EH (cell line): Measurements from ENCODE around the gene ANO7.
"Not testable (repeated sequence)": the region's sequence is repeated elsewhere in the genome, so short reads cannot be mapped to it uniquely, and the experiment has no call there.

Source experiments
- DNase-seq: peaks from one replicate; pipeline ENCODE4 v3.0.0-alpha.2; 2015; ENCODE audit warnings: low read depth

Gene ANO7

DNA sequence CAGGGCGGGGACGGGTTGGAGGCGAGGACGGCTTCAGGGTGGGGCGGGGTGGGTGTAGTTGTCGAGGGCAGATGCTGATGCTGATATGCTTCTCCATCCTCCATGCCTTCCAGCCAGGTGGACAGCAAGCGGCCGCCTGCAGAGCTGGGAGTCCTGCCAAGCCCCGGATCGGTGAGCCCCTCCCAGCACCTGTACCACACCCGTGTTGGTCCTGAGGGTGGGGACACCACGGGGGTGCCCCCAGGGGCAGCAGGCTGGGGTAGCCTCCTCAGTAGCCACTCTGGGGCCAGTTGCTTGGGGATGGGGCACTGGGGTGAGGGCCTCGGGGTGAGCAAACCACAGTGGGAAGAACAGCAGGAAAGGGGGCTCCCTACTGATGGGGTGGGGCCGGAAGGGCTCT lies 2.6 kb downstream of the ANO7 start:
- DNase-seq: no peak

DNA sequence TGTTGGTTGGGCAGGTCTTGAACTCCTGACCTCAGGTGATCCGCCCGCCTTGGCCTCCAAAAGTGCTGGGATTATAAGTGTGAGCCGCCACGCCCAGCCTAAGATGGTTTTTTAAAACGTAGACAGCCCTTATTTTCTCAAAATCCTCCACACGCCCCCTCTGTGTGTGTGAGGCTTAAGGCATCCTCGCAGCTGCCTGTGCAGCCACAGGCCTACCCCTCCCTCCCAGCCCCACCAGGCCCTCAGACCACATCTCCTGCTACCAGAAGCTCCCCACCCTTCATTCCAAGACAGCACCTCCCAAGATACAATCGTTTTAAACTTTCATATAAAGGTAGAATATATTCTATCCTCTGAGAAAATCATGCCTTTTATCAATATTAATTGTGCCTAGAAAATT lies 4.8 kb downstream of the ANO7 start:
- DNase-seq: no peak

DNA sequence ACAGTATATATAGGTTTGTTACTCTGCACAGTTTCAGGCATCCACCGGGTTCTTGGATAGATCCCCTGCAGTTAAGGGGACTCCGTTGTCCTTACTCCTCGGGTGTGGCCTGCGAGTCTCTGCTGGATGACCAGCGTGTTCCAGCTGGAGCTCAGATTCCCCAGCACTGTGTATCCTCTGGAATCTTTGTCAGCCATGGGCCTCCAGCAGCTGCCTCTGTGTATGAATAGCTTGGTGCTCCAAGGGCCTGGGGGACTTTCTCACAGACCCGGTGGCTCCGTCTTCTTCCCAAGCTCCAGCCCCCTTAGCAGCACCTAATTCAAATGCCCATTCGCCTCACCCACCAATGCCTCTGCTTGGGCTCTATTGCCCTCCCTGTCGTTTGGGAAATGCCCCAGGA lies 6.3 kb downstream of the ANO7 start:
- no peak for DNase-seq

DNA sequence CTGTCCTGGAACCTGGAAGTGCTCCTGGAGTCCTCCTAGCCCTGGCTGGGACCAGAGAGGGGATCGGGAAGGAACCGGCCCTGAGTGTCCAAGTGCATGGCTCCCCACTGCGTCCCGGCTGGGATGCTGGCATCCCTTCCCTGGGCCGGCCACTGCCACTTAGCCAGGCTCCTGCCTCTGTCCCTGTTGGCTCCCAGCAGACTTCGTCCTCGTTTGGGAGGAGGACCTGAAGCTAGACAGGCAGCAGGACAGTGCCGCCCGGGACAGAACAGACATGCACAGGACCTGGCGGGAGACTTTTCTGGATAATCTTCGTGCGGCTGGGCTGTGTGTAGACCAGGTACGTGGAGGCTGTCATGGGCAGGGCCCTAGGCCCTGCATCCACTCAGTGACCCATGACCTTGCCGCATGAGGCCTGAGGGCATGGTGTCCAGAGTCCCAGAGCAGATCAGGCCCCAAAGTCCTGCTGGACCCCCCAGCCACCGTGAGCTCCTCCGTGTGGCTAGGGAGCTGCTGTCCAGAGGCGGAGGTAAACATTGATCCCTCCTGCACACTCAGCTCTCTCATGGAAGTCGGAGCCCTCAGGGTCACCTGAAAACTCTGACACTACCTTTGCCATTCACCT lies 7.1 kb downstream of the ANO7 start:
- DNase-seq: no peak

DNA sequence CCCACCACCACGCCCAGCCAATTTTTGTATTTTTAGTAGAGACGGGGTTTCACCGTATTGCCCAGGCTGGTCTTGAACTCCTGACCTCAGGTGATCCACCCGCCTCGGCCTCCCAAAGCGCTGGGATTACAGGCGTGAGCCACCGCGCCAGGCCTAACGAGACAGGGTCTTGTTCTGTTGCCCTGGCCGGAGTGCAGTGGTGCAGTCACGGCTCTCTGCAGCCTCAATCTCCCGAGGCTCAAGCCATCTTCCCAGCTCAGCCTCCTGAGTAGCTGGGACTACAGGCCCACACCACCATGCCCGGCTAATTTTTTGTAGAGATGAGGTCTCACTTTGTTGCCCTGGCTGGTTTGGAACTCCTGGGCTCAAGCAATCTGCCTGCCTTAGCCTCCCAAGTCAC lies 8.8 kb downstream of the ANO7 start:
- not testable (repeated sequence) for DNase-seq

DNA sequence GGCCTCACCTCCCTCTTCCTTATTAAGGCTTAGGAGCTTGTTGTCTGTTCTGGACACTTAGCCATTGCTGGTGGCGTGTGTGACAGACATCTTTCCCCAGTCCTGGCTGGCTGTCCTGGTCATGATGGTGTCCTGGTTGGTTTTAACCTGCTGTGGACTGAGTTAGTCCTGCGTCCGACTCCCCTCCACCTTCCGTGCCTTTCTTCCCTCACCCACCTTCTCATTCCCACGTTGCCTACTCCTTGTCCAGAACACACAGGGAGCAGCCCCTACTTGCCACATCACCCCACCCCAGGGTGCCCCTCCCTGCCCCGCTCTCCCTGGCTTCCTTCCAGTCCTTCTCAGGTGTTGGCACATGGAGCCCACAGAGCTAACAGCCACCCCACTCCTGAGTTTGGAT lies 9.5 kb downstream of the ANO7 start:
- no peak for DNase-seq

DNA sequence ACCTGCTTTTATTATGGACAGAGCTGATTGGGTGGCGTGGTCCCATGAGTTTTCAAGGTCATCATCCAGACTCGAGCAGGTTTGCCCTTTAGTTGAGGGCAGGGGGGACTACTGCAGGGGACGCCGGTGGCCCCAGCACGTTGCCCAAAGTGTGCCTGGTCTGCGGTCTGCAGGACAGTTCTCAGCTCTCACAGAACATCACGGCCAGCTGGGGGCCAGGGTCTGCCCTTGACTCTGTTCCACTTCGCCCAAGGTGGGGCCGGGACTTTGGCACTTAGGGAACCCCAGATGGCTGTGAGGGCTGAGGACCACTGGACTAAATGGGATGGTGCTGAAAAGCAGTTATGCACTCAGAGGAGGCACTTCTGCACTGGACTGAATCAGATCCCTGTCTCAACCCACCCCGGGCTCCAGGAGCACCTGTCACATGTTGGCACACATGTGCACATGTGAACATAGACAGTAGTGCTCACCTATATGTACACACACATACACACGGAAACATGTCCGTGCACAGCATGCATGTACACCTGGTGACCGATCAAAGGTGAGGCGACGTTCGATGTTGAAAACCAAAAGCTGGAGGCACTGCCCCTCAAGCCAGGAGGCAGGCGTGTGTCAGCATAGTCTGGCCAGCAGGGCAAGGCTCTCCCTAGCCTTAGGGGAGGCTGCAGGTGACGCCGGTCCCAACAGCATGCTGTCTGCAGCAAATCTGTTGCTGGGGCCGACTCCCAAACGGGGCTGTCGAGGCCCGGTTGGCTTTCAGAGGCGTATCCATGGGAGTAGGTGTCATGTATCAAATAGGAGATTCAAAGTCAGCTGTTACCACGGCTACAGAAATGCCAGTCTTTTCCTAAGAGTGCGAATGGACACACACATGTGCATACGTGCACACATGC lies 10.2 kb downstream of the ANO7 start:
- no peak for DNase-seq

DNA sequence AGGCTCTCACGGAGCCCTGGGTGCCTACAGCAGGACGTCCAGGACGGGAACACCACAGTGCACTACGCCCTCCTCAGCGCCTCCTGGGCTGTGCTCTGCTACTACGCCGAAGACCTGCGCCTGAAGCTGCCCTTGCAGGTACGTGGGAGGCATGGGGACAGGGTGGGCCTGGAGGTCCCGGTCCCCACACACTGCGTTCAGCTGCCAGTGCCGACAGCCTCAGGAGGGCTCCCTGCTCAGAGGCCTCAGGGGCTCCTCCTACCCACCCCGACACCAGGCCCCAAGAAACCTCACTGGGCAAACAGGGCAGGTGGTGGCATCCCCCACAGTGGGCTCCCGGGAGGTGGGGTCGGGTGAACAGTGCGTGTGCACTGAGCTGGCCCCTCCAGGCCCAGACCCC lies 10.8 kb downstream of the ANO7 start:
- DNase-seq: no peak

DNA sequence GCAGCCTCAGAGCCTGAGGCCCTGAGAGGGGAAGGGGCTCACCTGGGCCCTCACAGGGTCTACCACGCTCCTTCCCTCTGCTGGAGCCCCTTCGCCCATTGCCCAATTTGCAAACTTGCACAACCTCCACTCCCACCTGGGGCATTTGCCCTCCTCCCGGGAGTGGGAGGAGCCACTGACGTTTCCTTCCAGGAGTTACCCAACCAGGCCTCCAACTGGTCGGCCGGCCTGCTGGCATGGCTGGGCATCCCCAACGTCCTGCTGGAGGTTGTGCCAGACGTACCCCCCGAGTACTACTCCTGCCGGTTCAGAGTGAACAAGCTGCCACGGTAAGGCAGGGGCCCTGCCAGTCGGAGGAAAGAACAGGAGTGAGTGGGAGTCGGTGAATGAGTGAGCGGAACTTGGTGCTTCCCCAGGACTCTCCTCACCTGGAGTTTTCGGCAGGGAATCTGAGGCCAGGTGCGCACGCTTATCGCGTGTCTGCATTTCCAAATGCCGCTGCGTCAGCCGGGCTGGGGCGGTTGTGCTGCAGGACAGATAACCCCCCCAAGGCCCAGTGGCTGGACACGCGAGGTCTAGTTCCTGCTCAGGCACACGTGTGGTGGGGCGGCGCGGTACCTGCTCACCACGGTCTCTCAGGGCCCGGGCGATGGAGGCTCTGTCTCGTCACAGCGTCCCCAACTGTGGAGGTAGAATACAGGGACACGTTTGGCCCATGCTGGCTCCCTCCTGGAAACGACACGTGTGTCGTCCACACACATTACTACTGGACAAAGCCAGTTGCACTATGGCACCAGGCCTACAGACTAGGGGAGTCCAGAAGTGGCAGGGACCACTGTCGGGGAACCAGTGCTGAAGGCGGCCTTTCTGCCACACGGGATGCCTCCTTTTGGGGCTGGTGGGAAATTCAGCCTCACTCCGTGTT lies 11.7 kb downstream of the ANO7 start:
- DNase-seq: no peak

DNA sequence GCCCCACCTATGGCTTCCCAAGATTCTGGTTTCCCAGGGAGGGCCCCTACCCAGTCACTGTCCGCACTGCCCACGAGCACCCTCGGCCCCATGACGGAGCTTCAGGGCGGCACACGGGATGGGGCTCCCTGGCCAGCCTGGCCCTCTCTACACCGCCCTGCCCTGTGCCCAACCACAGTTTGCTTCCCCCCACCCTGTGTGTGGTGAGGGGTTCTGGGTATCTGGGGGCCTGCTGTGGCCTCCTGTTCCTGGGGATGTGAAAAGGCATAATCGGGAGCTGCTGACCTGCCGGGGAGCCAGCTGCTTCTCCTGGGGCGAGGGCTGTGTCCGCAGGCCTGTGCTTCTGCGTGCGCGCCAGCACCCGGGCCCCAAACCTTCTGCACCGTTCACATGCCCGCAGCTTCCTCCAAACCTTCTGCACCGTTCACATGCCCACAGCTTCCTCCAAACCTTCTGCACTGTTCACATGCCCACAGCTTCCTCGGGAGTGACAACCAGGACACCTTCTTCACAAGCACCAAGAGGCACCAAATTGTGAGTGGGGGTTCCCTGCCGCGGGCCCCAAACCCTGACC lies 12.4 kb downstream of the ANO7 start:
- no peak for DNase-seq

DNA sequence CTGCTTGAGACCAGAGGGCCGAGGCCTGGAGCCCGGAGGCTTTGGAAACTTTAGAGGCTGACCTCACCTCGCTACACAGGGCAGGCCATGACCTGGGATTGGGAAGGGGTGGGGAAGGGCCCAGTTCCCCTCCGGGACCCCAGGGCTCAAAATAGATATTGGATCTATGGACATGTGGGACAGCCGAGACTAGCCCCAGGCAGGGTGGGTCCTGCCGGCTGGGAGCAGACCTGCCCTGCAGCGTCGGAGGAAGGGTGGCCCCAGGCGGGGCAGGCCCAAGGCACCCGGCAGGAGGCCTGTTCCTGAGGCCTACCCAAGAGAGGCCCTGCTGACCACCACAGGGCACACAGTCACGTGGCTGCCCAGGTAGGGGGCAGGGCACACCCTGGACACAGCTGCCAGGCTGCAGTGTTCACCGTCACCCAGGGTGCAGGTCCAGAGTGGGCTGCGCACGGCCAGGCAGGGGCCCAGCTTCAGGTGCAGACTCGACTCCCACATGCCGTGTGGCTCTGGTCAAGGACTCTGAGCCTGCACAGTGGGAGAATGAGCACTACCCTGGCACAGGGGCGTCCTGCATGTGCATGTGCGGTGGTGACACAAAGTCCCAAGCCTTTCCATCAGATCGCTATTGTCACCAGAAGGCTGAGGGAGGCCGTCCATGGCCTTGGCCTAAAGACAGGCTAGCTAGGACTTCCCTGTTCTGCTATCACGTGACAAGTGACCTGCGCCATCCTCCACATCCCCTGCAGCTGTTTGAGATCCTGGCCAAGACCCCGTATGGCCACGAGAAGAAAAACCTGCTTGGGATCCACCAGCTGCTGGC lies 13.2 kb downstream of the ANO7 start:
- no peak for DNase-seq

DNA sequence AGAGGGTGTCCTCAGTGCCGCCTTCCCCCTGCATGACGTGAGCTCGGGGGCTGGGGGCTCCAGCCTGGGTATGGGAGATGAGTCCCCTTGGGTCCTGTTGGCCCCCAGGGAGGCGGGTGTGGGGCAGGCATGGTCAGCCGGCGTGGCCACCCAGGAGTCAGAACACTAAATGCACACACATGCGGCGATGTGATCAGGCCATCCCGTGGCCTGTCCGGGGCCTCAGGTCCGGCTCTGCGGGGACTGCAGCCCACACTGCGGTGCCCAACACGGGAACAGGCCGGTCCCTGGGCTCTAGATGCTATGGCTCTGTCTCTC lies 13.8 kb downstream of the ANO7 start:
- no peak for DNase-seq

DNA sequence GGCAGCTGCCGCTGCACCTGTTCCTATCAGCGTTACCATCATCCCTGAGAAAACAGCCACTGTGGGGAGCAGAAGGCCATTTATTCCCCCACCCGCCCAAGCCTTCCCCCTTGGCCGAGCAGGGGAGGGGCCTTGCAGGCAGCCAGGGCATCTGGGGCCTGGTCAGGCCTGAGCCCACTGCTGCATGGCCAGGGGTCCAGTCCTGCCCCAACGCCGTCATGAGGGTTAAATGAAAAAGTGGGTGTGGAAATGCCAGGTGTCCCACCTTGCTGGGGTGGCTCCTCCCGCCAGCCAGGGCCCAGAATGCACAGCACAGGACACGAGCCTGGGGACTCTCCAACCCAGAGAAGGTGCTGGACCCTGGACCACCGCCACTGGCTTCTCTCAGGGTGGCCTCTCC lies 14.2 kb downstream of the ANO7 start:
- DNase-seq: no peak

DNA sequence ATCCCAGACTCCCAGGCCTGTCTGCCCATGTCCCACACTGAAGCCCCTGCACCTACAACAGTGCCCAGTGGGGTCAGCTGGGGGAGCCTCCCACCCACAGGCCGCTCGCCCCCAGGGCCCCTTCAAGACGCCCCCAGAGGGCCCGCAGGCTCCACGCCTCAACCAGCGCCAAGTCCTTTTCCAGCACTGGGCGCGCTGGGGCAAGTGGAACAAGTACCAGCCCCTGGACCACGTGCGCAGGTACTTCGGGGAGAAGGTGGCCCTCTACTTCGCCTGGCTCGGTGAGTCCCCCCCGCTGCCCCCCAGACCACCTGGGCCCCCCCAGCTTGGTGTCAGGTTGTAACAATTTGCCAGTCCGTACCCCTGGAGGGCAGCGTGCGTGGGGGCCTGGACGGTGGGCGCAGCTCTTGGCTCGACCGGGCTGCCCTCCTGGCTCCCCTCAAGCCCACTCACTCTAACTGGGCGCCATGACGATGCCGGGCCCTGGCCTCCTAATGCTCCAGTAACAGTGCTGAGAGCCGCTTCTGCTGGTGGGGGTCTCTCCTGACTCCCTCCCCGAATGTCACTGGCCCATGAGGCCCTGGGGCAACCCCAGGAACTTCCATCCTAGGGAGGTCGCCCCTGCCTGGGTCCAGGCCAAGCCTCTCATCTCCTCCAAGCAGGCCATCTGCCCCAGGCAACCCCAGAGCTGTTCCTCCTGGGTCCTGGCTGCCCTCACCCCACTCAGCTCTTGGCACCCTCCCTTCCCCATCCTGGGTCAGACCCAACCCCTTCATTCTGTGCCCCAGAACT lies 14.9 kb downstream of the ANO7 start:
- no peak for DNase-seq

DNA sequence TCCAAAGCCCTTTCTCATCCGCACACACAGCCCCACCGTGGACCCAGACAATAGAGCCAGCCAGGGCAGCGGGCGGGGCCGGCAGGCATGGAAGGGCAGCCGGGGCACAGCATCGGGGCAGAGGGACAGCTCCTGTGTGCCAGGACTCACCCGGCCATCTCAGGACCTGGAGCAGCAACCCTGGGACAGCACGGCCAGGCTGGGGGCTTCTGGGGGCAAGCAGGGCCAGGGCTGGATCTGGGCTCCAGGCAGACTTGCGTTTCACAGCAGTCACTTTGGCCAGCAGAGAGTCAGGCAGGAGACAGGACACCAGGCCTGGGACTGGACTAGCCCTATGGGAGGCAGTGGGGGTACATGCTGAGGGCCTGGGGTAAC lies 15.5 kb downstream of the ANO7 start:
- no peak for DNase-seq

DNA sequence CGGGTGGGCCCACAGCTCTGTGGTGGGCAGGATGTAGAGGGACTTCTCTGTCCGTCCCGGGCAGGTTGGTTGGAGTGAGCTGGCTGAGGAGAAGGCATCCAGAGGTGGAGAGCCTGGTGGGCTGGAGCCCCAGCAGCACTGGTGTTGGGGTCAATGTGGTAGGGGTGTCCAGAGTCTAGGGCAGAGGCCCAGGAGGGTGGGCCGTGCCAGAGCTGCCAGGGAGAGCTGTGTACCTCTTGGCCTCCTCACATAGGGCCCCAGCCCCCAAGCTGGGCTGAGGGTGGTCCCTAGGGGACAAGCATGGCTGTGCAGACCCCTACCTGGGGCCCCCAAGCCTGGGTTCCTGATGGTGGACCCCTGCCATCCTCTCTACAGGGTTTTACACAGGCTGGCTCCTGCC lies 16.0 kb downstream of the ANO7 start:
- DNase-seq: no peak

DNA sequence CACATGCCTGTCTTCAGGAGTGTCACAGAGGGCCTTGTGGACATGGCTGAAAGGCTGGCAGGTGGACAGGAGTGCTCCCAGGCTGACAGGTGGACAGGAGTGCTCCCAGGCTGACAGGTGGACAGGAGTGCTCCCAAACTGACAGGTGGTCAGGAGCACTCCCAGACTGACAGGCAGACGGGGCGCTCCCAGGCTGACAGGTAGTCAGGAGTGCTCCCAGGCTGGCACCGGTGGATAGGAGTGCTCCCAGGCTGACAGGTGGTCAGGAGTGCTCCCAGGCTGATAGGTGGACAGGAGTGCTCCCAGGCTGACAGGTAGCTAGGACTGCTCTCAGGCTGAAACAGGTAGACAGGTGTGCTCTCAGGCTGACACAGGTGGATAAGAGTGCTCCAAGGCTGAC lies 16.6 kb downstream of the ANO7 start:
- DNase-seq: no peak

DNA sequence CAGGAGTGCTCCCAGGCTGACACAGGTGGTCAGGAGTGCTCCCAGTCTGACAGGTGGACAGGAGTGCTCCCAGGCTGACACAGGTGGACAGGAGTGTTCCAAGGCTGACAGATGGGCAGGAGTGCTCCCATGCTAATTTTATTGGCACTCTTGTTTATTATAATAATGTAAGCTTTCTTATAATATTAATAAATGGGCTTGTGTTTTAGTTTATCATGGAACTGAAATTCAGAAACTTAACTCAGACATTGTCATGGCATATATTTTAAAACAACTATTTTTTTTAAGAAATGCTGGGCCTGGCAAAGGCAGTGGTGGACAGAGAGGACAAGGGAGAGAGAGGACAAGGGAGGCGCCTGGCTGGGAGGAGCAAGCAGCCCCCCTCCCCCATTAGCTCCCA lies 18.7 kb downstream of the ANO7 start:
- DNase-seq: no peak

DNA sequence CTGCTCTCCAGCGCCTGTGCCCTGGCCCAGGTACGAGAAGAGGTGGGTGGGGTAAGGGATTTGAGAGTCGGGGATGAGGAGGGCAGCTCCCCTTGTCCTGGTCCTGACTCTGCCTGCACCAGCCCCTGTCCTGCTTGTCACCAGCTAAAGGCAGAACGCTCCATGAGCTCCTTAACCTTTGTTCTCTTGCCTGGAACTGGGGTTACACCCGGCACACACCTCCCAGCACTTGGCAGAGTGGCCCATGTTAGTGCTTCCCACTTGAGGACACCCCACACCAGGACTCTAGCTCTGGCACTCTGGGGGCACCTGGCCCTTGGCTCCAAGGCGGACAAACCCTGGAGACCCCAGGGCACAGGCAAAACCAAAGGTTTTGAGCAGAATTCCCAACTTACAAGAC lies 19.2 kb downstream of the ANO7 start:
- DNase-seq: no peak

DNA sequence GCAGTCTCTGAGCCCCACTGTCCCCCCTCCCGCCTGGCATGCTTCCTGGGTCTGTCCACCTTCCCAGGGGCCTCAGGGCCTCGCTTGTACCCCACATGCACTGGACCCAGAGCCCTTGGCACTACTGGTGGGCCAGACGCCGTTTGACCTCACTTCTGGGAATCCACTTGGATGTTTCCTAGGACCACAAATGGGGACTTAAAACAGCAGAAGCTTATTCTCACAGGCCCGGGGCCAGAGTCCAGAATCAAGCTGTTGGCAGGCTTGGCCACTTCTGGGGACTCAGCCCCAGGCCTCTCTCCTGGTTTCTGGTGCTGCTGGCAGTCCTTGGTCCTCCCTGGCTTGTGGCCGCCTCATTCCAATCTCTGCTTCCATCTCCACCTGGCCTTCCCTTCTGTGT lies 19.6 kb downstream of the ANO7 start:
- no peak for DNase-seq

DNA sequence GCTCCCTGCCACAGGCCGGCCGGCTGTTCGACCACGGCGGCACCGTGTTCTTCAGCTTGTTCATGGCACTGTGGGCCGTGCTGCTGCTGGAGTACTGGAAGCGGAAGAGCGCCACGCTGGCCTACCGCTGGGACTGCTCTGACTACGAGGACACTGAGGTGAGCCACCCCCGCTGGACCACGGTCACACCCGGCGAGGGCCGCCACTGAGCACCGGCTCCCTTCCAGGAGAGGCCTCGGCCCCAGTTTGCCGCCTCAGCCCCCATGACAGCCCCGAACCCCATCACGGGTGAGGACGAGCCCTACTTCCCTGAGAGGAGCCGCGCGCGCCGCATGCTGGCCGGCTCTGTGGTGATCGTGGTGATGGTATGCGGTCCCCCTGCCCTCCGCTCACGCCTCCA lies 20.8 kb downstream of the ANO7 start:
- no peak for DNase-seq
